Activated CD4-positive, alpha-beta memory T cell treated with anti-CD3 and anti-CD28 coated beads for 36 hours (primary cell): Measurements from ENCODE around the gene NBEAL2. TPM values are rescaled to one million over a fixed set of nuclear protein-coding genes. Genes with fewer than 3 reads are reported as not detected.

Experiments
- CTCF ChIA-PET: fragments of 350-600 bp; sonication (Branson Sonifier 250); formaldehyde crosslinking; loops from one replicate; lab custom pipeline; 2021; ENCODE audit warnings: antibody characterized with exemption, inconsistent platforms; lab: Charles Lee
- POLR2A ChIA-PET: fragments of 350-600 bp; sonication (Branson Sonifier 250); formaldehyde crosslinking; loops from one replicate; lab custom pipeline; 2021; ENCODE audit warnings: antibody characterized with exemption; lab: Charles Lee
- DNase-seq: peaks from one replicate; pipeline ENCODE4 v3.0.0-alpha.2; 2020
- H3K27ac Mint-ChIP-seq: one replicate; pipeline ENCODE4 v1.8.0; 2021; ENCODE audit warnings: mixed read lengths
- H3K27me3 Mint-ChIP-seq: one replicate; pipeline ENCODE4 v1.8.0; 2021; ENCODE audit warnings: mixed read lengths
- H3K36me3 Mint-ChIP-seq: one replicate; pipeline ENCODE4 v1.8.0; 2021; ENCODE audit warnings: mixed read lengths
- H3K4me1 Mint-ChIP-seq: one replicate; pipeline ENCODE4 v1.8.0; 2021; ENCODE audit warnings: low read depth, mixed read lengths
- H3K4me3 Mint-ChIP-seq: one replicate; pipeline ENCODE4 v1.8.0; 2021; ENCODE audit warnings: mild to moderate bottlenecking, mixed read lengths
- H3K9me3 Mint-ChIP-seq: one replicate; pipeline ENCODE4 v1.8.0; 2021; ENCODE audit warnings: mixed read lengths
- intact Hi-C: fragments of 100-400 bp; cut with micrococcal nuclease; formaldehyde crosslinking; loops from one replicate; pipeline ENCODE4 v1.15.1; 2023
- total RNA-seq, 2 experiments: library from RNA; stranded (reverse); gene quantifications; one replicate each; pipeline ENCODE4 v1.2.3, GENCODE V29; 2021

Gene NBEAL2
- total RNA-seq, 2 experiments from 2014 or later: 114 to 117 TPM

DNA sequence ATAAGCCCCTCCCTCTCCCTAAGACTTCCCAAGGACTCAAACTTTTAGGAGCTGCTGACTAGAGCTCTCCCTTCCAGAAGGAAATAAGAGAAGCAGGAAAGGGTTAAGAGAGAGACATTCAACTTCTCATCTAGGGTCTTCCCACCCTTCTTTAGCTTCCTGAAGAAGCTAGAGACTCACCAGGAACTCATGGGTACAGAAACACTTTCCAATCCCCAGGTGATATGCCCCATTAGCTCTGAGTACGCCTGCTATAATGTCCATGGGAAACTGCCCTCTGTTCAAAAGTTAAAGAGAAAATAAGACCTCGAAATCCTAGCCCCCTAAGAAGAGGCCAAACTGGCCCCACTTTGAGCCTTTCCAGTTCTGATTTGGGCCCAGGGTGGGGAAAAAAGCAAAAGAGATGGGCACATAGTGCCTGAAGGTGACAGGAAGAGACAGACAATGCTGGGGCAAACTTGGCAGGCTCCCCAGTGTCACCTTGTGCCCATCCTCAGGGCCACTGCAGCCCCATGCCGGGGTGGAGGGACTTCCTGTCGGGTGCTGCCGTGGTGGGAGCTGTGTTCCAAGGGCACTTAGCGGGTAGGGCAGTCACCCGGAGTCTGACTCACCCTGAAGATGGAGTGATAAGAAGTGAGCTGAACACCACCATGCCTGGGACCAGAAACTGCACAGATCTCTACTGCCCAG lies 32.5 kb upstream of the NBEAL2 start:
- no peaks in the 10 kb centered on the region for H3K27me3 Mint-ChIP-seq
- ChIA-PET POLR2A (interaction anchor here (1.0 to 3.1 kb wide), 8 partner anchors 9 to 42 kb away, joined by 3 to 29 read pairs (median 8); partner anchors contain the start of gene NBEAL2), CTCF (interaction anchor here (0.7 to 2.7 kb wide), 5 partner anchors 12 to 52 kb away, joined by 3 to 9 read pairs (median 4); no protein-coding TSS in a partner anchor)
- DNase-seq: peak; percentile 84
- intact Hi-C loops: loop anchor here (10.0 kb wide), 1 partner anchor 218 kb away; the partner anchor contains the start of gene SETD2
- H3K27ac Mint-ChIP-seq: peak overlapping the region; percentile 95
- no peaks in the 10 kb centered on the region for H3K9me3 Mint-ChIP-seq
- H3K36me3 Mint-ChIP-seq: peaks cover 9% of the 10 kb centered on the region
- peaks cover 73% of the 10 kb centered on the region for H3K4me1 Mint-ChIP-seq
- H3K4me3 Mint-ChIP-seq: peak overlapping the region; percentile 62

DNA sequence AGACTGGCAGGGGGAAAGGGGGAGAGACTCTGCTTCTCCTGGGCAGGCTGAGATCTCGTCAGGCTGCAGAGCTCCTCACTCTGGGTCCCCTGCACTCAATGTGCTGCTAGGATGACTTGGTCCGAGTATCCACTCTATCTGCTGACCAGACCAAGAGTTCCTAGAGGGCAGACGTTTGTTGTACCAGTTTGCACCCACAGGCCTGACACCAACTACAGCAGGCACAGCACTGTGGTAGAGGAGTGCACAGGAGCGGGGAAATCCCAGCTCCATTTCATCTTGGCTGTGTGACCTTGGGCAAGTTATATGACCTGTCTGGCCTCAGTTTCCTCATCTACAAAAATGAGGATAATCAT lies 31.9 kb upstream of the NBEAL2 start:
- ChIA-PET POLR2A (interaction anchor here (0.6 to 3.1 kb wide), 10 partner anchors 9 to 277 kb away, joined by 3 to 29 read pairs (median 8); partner anchors contain the start of genes CCDC12 and NBEAL2), CTCF (interaction anchor here (0.7 to 2.7 kb wide), 7 partner anchors 12 to 51 kb away, joined by 3 to 9 read pairs (median 3); no protein-coding TSS in a partner anchor)
- Mint-ChIP-seq H3K27me3 (no peaks in the 10 kb centered on the region), H3K4me1 (peaks cover 75% of the 10 kb centered on the region), H3K36me3 (peaks cover 9% of the 10 kb centered on the region), H3K27ac (peak overlapping the region; percentile 95), H3K9me3 (no peaks in the 10 kb centered on the region), H3K4me3 (peak overlapping the region; percentile 62)
- peak; percentile 28 for DNase-seq
- intact Hi-C loops: loop anchor here (10.0 kb wide), 1 partner anchor 217 kb away; the partner anchor contains the start of gene SETD2

DNA sequence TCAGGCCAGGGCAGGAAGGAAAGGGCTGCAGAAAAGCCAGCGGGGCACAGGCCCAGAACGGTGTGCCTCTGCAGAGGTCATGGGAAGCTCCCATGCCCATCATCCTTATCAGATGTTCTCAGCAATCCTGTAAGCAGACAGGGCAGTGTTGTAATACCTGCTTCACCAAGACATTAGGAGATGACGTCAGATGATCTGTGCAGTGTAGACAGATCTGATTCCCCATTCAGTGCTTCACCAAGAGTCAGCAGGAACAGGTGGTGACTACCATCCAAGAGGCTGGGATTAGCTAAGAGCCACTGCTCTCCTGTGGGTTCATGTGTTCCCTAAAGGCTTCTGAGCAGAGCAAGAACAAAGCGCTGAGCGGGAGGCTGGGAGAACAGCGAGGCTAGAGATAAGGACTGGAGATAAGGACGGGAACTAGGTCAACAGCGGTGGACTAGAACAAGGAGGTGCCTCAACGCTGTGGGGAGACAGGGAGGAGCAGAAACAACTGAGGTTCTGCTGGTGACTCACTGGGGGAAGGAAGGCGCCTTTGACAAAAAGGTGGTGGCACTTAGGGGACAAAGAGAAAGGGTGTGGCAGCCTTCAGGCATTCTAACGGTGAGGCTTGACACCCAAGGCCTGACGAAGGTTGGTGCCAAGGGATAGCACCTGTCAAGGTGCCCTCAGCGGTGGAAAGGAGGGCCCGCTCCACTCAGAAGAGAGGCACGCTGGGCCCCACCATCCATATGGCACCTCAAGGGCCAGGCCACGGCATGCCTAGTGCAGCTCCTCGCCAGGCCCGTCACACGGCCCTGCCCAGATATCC lies 31.3 kb upstream of the NBEAL2 start:
- Mint-ChIP-seq H3K4me3 (peak overlapping the region; percentile 62), H3K4me1 (peaks cover 76% of the 10 kb centered on the region), H3K27ac (peak overlapping the region; percentile 95), H3K27me3 (no peaks in the 10 kb centered on the region), H3K36me3 (peaks cover 9% of the 10 kb centered on the region), H3K9me3 (no peaks in the 10 kb centered on the region)
- intact Hi-C loops: loop anchor here (1.0 to 10.0 kb wide), 3 partner anchors 11 to 217 kb away; partner anchors contain the start of genes NBEAL2 and SETD2
- CTCF ChIA-PET: interaction anchor here (0.7 to 2.7 kb wide), 8 partner anchors 11 to 51 kb away, joined by 3 to 9 read pairs (median 3); partner anchors contain the start of gene NBEAL2
- POLR2A ChIA-PET: interaction anchor here (0.6 to 3.1 kb wide), 9 partner anchors 8 to 277 kb away, joined by 3 to 29 read pairs (median 9); partner anchors contain the start of genes CCDC12 and NBEAL2
- DNase-seq: peak; percentile 82

DNA sequence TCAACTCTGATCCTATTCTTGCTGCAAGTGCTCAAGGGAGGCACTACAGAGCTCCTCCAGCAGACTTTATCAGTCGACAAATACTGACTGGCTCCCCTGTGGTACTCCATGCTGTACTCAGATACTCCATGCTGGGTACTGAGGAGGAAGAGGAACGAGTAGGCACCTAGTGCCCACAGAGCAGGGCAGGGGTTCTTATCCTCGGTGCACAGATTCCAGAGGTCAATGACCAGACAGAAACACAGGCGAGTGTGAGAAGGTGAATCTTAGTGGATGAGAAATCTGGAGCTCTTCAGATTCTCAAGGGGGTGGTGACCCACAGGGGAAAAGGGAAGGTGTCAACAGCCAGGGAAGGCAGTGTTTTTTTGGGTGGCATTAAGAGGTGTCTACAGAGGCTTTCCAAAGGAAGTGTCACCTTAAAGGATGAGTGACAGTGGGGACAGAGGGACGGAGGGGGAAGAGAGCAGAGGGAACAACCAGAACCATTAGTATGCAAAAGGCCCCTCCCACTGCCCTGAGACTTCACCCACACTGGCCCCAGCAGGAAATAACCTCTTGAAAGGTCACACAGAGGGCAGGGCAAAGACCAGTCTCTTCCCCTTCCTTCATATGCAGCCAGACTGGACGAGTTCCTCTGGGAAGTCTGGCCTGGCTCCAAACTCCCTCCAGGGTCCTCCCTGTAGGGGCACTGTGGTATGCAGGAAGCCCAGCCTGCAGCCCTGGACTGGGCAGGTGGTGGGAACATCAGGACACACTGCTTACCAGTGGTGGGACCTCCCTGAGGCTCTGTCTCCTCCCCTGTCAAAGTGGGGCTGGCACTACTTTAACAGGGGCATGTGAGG lies 30.4 kb upstream of the NBEAL2 start:
- H3K4me3 Mint-ChIP-seq: peak overlapping the region; percentile 28
- intact Hi-C loops: loop anchor here (1.0 to 10.0 kb wide), 3 partner anchors 10 to 216 kb away; partner anchors contain the start of genes NBEAL2 and SETD2
- POLR2A ChIA-PET: interaction anchor here (1.4 to 3.1 kb wide), 5 partner anchors 7 to 36 kb away, joined by 3 to 29 read pairs (median 13); partner anchors contain the start of genes CCDC12 and NBEAL2

DNA sequence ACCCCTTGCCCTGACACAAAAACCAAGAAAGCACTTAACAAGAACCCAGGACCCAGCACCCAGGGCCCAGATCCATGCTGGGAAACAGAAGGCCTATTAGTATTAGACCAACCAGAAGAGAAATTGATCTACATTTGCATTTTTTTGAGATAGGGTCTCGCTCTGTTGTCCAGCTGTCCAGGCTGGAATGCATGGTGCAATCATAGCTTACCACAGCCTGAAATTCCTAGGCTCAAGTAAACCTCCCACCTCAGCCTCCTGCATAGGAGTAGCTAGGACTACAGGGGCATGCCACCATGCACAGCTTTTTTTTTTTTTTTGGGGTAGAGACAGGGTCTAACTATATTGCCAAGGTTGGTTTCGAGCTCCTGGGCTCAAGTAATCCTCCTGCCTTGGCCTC lies 29.3 kb upstream of the NBEAL2 start:
- Mint-ChIP-seq H3K27ac (peak overlapping the region; percentile 9), H3K27me3 (no peaks in the 10 kb centered on the region), H3K9me3 (no peaks in the 10 kb centered on the region), H3K4me1 (peaks cover 89% of the 10 kb centered on the region), H3K4me3 (no peak overlapping the region), H3K36me3 (peaks cover 9% of the 10 kb centered on the region)
- ChIA-PET CTCF (no interaction called here), POLR2A (no interaction called here)
- intact Hi-C loops: no loop called here
- DNase-seq: no peak

More for the DNA sequence above, 30.4 kb upstream of the NBEAL2 start:
- peak overlapping the region; percentile 95 for H3K27ac Mint-ChIP-seq
- H3K27me3 Mint-ChIP-seq: no peaks in the 10 kb centered on the region
- peaks cover 9% of the 10 kb centered on the region for H3K36me3 Mint-ChIP-seq
- no peaks in the 10 kb centered on the region for H3K9me3 Mint-ChIP-seq
- peak; percentile 44 for DNase-seq
- CTCF ChIA-PET: interaction anchor here (1.1 to 2.7 kb wide), 2 partner anchors 10 to 31 kb away, joined by 3 to 9 read pairs; partner anchors contain the start of gene NBEAL2
- peaks cover 83% of the 10 kb centered on the region for H3K4me1 Mint-ChIP-seq

DNA sequence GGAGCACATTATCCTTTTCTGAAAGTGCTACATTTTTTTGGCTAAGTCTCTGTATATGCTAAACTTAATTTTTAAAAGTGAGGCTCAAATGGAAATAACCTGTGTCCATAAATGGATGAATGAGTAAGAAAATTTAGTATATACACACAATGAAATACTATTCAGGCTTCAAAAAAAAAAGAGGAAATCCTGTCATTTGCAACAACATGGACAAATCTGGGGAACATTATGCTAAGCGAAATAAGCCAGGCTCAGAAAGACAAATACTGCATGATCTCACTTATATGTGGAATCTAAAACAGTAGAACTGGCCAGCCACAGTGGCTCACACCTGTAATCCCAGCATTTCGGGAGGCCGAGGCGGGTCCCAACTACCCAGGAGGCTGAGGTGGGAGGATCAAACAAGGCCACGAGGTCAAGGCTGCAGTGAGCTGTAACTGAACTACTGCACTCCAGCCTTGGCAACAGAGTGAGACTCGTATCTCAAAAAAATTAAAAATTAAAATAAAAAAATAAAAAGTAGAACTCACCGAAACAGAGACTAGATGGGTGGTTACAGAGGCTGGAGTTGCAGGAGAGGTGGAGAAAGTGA lies 28.7 kb upstream of the NBEAL2 start:
- CTCF ChIA-PET: no interaction called here
- H3K4me1 Mint-ChIP-seq: peaks cover 89% of the 10 kb centered on the region
- POLR2A ChIA-PET: no interaction called here
- intact Hi-C loops: no loop called here
- H3K9me3 Mint-ChIP-seq: no peaks in the 10 kb centered on the region
- H3K4me3 Mint-ChIP-seq: no peak overlapping the region
- H3K27me3 Mint-ChIP-seq: no peaks in the 10 kb centered on the region
- DNase-seq: no peak
- no peak overlapping the region for H3K27ac Mint-ChIP-seq
- peaks cover 9% of the 10 kb centered on the region for H3K36me3 Mint-ChIP-seq

DNA sequence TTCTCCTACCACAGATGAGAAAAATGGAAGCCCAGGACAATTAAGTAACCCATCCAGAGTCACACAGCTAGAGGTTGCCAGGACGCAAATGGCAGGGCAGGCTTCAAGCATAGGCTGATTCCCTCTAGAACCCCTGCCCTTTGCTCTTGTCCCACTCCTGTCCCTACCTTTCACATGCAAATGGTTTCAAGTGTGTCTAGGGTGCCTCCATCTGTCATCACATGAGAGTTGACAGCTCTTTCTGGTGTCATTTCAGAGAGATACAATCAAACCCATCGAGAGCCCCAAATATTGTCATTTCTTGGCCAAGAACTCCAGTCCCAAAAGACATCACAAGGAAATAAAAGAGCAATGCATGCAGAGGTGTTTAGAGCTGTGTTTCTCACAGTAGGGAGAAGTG lies 26.7 kb upstream of the NBEAL2 start:
- intact Hi-C loops: no loop called here
- Mint-ChIP-seq H3K9me3 (no peaks in the 10 kb centered on the region), H3K36me3 (peaks cover under 1% of the 10 kb centered on the region), H3K4me3 (no peak overlapping the region), H3K4me1 (peaks cover 87% of the 10 kb centered on the region), H3K27ac (peak overlapping the region; percentile 6), H3K27me3 (no peaks in the 10 kb centered on the region)
- ChIA-PET POLR2A (no interaction called here), CTCF (interaction anchor here (1.1 kb wide), 1 partner anchor 29 kb away, joined by 4 read pairs; no protein-coding TSS in a partner anchor)
- no peak for DNase-seq

DNA sequence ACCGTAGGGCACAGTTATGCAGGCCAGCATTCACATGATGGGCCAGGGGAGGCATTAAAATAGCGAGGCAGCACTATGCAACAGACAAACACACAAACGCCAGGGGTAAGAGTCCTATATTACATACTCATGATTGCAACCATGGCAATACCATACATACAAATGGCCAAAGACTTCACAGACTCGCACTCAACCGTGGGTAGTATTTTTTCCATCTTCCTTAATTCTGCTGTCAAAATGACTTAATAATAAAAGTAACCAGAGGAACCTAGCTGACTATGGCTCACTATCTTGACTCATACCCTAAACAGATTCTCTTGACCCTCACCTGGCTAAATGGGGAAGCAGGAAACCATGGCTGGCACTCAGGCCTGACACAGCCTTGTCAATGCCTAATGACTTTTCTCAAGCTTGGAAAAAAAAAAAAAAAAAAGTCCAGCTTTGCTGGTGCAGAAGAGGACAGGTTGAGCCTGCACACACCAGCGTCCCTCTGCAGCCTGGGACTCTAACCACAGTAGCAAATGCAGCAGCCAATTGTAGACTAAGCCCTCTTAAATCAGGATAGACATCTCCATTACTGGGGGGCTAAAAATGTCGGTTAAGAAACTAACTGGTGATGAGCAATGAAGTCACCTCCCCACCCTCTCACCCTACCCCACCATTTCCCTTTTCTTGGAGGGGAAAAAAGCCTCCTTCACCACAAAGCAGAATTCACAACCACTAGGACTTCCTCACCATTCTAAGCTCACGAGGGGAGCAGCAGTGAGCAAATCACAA lies 26.0 kb upstream of the NBEAL2 start:
- POLR2A ChIA-PET: no interaction called here
- no peaks in the 10 kb centered on the region for H3K27me3 Mint-ChIP-seq
- H3K9me3 Mint-ChIP-seq: no peaks in the 10 kb centered on the region
- CTCF ChIA-PET: interaction anchor here (1.0 to 1.1 kb wide), 2 partner anchors 27 to 30 kb away, joined by 3 to 4 read pairs; no protein-coding TSS in a partner anchor
- H3K27ac Mint-ChIP-seq: peak overlapping the region; percentile 66
- no peaks in the 10 kb centered on the region for H3K36me3 Mint-ChIP-seq
- no peak for DNase-seq
- intact Hi-C loops: no loop called here
- H3K4me1 Mint-ChIP-seq: peaks cover 87% of the 10 kb centered on the region
- no peak overlapping the region for H3K4me3 Mint-ChIP-seq

DNA sequence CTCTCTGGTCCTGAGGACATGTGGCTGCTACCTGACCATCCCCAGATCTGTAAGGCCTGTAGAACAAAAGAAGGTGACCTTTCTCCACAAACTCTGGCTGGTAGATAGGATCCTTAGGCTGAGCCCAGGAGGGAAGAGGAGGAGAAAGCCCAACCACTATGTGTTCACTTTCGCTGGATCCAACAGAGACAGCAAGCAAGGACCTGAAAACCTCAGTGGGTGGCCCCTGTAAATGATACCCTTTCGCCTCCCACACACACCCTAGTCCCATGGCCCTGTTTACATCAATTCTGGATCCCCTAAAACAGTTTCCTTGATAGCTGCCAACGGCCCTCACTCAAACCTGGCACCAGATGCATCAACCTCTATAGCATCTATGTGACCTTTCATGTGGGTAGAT lies 25.3 kb upstream of the NBEAL2 start:
- ChIA-PET POLR2A (no interaction called here), CTCF (interaction anchor here (0.6 to 1.0 kb wide), 3 partner anchors 26 to 68 kb away, joined by 3 read pairs; no protein-coding TSS in a partner anchor)
- peak overlapping the region; percentile 17 for H3K4me3 Mint-ChIP-seq
- intact Hi-C loops: no loop called here
- H3K4me1 Mint-ChIP-seq: peaks cover 87% of the 10 kb centered on the region
- peaks cover 4% of the 10 kb centered on the region for H3K36me3 Mint-ChIP-seq
- H3K9me3 Mint-ChIP-seq: no peaks in the 10 kb centered on the region
- DNase-seq: no peak
- H3K27me3 Mint-ChIP-seq: no peaks in the 10 kb centered on the region
- H3K27ac Mint-ChIP-seq: peak overlapping the region; percentile 66

DNA sequence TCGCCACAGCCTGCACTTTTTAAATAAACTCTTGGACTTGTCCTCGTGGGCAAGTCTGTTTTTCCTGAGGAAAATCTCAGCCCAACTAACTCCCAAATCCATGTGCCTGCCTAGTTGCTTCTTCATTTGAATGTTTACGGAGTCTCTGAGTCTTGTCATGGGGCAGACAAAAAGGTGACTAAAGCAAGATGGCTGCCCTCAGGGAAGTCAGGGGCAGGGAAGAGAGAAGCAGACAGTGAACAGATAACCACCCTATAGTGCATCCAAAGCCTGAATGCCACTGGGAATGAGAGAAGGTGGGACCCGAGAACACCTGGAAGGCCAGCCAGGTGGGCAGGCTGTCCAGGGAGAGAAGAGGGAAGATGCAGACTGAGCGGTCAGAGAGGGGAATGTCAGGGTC lies 24.3 kb upstream of the NBEAL2 start:
- no peak for DNase-seq
- Mint-ChIP-seq H3K4me3 (peak overlapping the region; percentile 12), H3K27ac (peak overlapping the region; percentile 87), H3K27me3 (no peaks in the 10 kb centered on the region), H3K36me3 (peaks cover 4% of the 10 kb centered on the region), H3K4me1 (peaks cover 89% of the 10 kb centered on the region), H3K9me3 (no peaks in the 10 kb centered on the region)
- POLR2A ChIA-PET: interaction anchor here (1.3 to 2.2 kb wide), 2 partner anchors 8 to 26 kb away, joined by 4 to 13 read pairs; no protein-coding TSS in a partner anchor
- CTCF ChIA-PET: no interaction called here
- intact Hi-C loops: loop anchor here (5.0 kb wide), 1 partner anchor 102 kb away; no protein-coding TSS in a partner anchor
